Measurements from ENCODE around the gene MATR3.
"Not testable (repeated sequence)": the region's sequence is repeated elsewhere in the genome, so short reads cannot be mapped to it uniquely, and the experiment has no call there.

The MATR3 gene

DNA sequence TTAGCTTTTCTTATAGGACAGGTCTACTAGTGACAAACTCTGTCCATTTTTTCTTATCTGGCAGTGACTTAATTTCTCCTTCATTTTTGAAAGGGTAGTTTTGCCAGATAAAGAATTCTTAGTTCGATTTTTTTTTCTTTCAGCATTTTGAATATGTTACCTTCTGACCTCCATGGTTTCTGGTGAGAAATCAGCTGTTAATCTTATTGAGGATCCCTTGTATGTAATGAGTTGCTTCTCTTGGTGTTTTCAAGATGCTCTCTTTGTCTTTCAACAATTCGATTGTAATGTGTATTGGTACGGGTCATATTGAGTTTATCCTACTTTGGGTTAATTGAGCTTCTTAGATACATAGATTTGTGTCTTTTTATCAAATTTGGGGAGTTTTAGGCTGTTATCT, 60.6 kb downstream of the MATR3 start:
- no peak for DNase-seq

DNA sequence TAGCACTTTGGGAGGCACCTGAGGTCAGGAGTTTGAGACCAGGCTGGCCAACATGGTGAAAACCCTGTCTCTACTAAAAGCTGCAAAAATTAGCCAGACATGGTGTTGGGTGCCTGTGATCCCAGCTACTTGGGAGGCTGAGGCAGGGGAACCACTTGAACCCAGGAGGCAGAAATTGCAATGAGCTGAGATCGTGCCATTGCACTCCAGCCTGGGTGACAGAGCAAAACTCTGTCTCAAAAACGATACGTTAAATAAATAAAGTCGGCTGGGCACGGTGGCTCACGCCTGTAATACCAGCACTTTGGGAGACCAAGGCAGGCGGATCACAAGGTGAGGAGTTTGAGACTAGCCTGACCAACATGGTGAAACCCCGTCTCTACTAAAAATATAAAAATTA, 62.4 kb downstream of the MATR3 start:
- not testable (repeated sequence) for DNase-seq

DNA sequence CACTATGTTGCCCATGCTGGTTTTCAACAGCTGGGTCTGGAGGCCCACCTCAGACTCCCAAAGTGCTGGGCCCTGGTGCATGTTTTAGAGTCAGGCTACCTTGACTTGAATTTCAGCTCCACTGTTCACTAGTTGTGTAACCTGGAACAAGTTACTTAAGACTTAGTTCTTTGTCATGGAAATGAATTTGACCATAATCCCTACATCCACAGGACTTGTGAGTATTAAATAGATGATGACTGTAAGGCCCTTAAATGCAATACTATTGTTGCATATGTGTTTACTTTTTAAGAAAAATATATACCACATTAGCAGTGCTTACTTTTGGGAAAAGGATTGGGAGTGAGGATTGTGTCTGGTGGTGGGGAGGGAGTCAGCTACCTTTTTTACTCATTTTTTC, 64.5 kb downstream of the MATR3 start:
- DNase-seq, result no peak

DNA sequence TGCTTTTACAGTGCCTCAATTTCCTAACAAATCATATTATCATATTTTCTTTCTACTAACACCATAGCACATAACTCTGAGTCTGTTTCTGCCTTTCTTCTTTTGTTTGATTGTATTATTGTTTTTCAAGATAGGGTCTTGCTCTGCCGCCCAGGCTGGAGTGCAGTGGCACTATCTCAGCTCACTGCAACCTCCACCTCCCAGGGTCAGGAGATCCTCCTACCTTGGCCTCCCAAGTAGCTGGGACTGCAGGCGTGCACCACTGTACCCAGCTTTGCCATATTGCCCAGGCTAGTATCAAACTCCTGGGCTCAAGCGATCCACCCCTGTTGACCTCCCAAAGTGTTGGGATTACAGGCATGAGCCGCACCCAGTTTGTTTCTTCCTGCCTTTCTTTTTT, 66.8 kb downstream of the MATR3 start:
- DNase-seq, result no peak

DNA sequence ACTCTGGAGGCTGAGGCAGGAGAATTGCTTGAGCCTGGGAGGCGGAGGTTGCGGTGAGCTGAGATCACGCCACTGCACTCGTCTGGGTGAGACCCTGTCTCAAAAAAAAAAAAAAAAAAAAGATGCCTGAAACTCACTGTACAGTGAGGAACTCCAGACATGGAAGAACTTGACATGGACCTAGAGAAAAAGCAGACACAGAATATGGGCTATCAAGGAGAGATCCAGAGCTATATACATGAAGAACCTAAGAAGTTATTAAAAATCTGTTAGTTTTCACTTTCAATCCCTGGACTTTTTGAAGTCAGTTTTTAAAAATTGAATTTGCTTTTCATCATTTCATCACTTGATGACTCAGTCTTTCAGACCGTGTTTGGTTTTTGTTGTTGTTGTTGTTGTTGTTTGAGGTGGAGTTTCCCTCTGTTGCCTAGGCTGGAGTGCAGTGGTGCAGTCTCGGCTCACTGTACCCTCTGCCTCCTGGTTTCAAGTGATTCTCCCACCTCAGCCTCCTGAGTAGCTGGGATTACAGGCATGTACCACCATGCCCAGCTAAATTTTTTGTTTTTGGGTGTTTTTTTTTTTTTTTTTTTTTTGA, 68.4 kb downstream of the MATR3 start:
- no peak for DNase-seq

DNA sequence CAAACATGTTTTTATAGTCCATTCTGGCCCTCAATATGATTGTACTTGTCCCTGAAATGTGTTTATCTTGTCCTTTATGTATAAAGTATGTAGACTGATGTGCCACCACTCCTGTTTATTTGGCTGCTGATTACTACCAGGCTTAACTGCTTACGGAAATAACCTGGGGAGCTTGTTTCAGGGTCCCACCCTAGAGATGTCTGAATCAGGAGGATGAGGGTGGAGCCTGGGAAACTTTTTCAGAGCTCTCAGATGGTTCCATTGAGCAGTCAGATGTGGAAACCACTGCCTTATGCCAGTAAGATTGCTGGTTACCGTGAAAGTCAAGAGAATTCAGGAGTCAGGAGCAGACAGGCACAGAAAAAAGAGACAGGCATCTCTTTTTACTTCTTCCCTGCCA, 70.4 kb downstream of the MATR3 start:
- DNase-seq, result no peak

DNA sequence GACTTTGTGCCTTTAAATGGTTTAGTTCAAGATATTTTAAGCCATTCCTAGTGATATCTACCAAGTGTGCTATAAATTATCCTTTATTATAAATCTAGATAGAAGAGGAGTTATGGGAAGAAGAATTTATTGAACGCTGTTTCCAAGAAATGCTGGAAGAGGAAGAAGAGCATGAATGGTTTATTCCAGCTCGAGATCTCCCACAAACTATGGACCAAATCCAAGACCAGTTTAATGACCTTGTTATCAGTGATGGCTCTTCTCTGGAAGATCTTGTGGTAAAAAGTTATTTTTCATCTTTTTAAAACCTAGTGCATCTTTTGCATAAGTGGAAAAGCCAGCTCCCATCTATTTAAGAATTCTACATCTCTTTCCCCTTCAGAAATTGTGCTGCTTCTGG, 70.9 kb downstream of the MATR3 start:
- no peak for DNase-seq

DNA sequence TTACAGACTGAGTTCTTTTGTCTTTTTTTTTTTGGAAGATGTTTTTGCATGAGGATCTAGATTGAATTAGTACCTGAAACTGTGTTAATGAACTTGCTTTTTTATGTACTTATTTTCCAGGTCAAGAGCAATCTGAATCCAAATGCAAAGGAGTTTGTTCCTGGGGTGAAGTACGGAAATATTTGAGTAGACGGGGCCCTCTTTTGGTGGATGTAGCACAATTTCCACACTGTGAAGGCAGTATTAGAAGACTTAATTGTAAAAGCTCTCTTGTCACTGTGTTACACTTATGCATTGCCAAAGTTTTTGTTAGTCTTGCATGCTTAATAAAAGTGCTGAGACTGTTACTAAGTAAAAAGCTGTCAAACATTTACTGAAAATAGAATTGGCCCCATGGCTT, 75.1 kb downstream of the MATR3 start:
- no peak for DNase-seq

DNA sequence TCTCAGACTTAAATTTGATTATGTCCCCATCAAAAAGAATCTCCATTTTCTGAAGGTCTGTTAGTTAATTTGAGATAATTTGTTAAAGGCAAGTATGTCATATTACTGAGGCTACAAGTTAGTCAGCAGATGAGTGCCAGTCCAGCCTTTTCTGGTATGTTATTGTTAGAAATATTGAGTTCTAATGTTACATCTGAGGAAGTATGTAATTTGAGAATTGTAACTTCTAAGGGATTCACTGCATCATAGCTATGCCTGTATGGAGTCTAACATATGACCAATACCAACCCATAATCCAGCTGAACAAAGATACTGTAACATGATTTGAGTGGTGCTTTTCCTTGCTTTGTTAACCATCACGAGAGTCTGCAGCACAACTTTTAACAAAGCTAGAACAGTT, 75.6 kb downstream of the MATR3 start:
- no peak for DNase-seq

DNA sequence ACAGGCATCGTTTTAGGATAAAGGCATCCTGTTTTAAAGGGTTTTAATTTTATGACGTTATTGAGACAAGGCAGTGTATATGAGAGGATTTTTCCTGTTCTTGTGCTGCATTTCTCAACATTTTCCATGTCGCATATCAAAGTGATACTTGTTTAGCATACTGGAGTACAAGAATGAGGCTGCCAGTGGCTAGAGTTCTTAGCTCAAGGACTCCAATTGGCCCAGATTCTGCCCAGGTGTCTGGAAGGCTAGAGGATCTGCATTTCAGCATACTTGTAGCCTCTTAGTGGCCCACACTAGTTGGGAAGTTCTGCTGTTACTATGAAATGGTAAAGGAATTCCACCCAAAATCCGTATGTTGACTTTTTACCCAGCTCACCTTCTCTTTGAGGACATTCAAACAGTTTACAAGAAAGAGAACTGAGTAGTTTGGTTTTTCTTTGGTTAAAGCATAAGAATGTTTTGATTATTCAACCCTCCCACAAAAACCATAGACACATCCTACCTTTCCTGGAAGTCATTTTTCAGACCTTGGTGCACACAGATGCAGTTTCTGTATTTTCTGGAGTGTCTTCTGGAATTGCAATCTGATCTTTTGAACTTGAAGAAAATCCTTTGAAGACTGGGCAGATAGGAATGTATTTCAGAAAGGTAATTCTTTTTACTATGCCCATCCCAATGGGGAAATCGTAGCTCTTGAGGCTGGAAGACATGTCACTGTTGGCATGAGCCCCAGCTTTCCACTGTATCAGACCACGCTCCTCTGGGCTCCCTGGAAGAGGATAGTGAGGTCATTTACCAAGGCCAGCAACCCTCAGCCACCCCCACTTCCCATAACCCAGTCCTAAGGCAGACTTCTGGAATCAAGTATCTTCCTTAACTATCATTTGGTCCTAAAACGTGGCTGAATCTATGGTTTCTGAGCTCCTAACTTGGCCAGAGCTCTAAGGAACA, 78.2 kb downstream of the MATR3 start:
- no peak for DNase-seq

DNA sequence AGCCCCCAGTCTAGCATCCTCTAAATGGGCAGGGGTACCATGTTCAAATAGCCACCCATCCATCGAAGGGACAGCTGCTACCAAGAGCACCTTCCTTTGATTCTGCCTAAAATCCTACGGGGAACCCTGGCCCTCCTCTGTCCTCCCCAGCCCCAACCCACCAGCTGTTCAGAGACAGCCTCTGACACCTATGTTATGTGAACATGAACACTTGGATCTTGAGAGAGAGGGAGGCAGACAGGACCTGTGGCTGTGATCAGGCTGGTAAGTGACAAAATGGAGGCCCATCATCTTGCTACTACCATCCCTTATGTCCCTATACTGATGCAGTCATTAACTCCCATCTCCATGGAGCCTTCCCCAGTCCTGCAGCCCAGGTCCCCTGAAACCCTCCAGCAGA, 81.4 kb downstream of the MATR3 start:
- DNase-seq, result no peak

DNA sequence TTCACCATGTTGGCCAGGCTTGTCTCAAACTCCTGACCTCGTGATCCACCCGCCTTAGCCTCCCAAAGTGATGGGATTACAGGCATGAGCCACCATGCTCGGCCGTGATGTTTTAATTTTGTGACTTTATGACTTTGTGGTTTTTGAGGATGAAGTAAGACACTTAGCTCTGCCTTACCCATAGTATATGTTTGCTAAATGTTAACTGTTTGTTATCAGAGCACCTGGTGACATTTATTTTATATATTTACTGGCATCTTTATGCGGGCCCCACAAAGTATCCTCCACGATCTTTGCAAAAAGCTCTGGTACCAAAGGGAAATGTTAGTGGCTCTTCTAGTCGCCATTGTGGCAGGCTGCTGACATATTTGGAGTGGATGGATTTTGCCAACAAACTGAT, 82.8 kb downstream of the MATR3 start:
- DNase-seq, result no peak

DNA sequence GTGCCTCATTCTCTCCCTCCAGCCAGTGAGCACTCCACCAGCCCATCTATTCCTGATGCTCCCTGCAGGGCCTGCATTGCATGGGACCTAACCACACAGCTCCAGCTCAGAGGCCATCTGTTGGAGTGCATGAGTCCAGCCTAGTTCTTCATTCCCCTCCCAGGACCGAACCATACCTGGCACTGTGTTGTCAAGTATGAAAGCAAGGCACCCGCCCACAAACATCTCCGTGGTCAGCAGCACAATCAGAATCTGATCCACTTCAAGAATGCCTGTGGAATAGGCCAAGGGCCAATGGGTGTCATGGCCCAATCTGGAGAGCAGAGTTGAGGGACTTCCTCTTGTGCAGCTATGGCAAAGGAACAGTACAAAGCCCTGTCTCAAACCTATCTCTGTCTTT, 83.7 kb downstream of the MATR3 start:
- DNase-seq, result no peak

DNA sequence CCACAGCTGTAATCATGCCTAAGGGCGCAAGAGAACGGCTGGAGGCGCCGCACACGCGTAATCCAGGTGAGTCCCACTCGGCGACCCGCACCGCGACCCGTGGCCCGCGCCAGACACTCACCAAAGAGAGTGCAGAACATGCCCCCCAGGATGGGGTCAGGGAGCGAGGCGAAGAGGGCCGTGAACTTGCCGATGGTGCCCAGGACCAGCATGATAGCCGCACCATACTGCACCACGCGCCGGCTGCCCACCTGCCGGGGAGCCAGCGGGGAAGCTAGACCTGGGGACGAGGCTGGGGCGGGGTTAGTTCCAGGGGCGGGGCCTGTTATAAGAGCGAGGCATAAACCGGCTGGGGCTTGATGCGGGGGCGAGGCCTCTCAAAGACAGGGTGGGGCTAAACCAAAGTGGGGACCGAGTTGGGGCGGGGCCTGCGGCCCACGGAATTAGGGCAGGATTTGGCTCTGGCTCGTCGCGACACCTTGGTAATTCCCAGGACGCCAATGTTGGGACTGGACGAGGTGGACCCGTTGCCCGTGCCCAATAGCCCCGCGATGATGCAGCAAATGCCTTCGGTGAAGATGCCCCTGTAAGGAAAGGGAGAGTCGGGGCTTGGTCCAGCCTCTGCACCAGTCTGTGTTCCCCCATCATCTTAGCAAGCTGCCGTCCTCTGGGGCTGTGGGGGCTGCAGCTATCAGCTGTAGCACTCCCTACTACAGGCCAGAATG, 84.7 kb downstream of the MATR3 start:
- no peak for DNase-seq

DNA sequence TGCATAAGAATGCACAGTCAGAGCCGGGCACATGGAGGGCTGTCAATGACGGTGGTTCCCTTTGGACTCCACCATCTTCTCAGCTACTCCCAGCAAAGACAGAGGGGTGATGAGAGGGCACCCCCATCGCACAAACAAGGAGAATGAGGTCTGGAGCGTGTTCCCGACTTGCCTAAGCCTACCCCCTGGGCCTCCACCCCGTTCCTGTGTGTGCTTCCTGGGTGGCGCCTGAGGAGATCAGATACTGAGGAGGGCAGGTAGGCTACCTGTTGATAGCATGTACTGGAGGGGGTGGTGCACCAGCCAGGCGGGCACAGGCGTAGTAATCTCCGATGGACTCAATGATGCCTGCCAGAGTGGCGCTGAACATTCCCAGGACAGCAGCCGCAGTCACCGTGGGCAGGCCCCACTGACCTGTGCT, 85.4 kb downstream of the MATR3 start:
- DNase-seq, result no peak

DNA sequence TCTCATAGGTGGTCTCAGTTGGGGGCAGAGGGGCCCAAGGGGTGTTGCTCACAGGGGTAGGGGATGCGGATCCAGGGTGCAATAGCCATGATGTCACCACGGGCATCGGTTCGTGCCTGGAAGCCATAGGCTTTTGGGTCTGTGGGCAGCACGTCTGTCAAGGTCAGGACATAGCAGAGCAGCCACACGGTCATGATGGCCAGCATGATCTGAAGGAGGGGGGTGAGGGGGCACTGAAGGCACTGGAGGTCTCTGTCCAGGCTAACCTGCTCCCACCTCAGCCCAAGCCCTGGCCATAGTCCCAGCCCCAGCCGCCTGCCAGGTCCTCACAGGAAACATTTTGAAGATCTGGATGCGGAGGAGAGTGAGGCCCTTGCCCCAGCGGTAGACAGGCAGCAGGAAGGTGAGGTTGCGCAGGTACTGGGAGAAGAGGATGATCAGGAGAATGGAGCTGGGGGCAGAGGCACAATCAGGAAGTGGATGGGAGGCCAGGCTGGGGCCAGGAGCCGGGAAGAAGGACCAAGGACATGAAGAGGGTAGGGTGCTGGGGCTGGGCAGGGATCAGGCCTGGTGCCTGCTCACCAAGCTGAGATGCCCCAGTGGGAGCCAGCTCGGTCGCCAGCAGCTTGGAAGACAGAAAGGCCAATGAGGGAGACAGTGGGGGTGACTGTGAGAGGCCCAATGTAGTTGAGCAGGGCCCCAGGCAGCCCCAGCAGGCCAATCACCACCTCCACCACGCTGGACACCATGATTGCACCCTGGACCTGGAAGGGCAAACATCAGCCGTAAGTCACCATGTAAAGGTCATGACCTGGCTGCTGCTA, 86.3 kb downstream of the MATR3 start:
- DNase-seq, result no peak

All from NCI-H2081 treated with DMSO at 0.1 percent for 48 hours (cell line).